Measurements from ENCODE around the gene DENND6B. TPM values are rescaled to one million over a fixed set of nuclear protein-coding genes. Genes with fewer than 3 reads are reported as not detected.

DENND6B gene
- total and polyA plus RNA-seq, 2 of the 13 experiments (the other 11 are each of a cell fraction or from before 2014, with no cell fraction given): 0.95 to 3.8 TPM

DNA sequence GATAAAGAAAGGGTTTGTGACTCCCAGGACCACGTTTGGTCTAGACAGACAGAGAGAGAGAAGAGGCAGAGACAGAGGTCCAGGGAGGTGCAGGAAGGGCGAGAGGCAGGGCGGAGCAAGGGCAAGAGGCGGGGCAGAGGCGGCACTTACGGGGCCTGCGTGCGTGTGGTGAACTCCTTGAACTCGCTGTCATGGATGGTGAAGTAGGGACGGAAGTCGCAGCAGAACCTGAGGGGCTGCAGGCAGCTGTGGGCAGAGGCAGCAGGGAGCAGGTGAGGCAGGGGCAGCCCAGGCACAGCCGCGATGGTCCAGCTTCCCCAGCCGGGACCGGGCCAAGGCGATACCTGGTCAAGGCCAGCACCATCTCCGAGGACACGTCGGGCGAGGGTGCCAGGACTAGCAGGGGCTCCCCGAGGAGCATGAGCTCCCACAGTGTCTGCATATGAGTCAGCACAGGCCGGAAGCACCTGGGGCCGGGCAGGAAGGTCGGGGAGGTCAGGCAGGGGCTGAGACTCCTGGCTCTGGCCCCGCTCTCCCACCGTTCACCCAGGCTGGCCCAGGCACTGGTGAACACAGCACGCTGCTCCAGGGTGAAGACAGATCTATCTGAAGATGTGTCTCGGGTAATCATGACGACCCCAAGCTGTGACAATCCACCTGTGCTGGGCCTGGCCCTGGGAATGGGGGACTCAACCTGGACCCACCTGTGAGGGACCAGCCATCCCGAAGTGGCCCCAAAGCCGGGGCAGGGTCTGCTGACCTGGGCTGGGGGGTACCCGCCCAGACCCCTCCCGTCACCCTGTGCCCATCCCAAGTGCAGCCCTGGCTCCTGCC lies 12.1 kb downstream of the DENND6B start (continued):
- TF ChIP-seq ZNF121 (CRISPR knock-in tag; IDR thresholded peaks at IDR 0.05) (no peak), SATB2 (CRISPR knock-in tag; IDR thresholded peaks at IDR 0.05) (no peak), FOSL2 (CRISPR knock-in tag; IDR thresholded peaks at IDR 0.05) (peak; percentile 59), DNMT1 (CRISPR knock-in tag; IDR thresholded peaks at IDR 0.05) (no peak), SRF (IDR thresholded peaks at IDR 0.05; ENCODE audit: low read depth, low read length) (no peak), ZNF143 (CRISPR knock-in tag; IDR thresholded peaks at IDR 0.05) (no peak), ARNTL (CRISPR knock-in tag; IDR thresholded peaks at IDR 0.05) (no peak), MED8 (CRISPR knock-in tag; IDR thresholded peaks at IDR 0.05; ENCODE audit: insufficient replicate concordance) (peak; percentile 18), HOXA7 (CRISPR knock-in tag; IDR thresholded peaks at IDR 0.05) (no peak), ZNF441 (CRISPR knock-in tag; IDR thresholded peaks at IDR 0.05; ENCODE audit: borderline replicate concordance) (no peak), U2AF2 (IDR thresholded peaks at IDR 0.05; ENCODE audit: low read depth, low read length) (no peak), JUN (CRISPR knock-in tag; IDR thresholded peaks at IDR 0.05) (no peak), TBX3 (IDR thresholded peaks at IDR 0.05; ENCODE audit: borderline replicate concordance) (no peak), SUZ12 (IDR thresholded peaks at IDR 0.05; ENCODE audit: low read depth, low read length) (no peak), BRCA1 (CRISPR knock-in tag; IDR thresholded peaks at IDR 0.05) (no peak), SOX6 (IDR thresholded peaks at IDR 0.05) (no peak), SOX6 (CRISPR knock-in tag; IDR thresholded peaks at IDR 0.05) (peak; percentile 30; the same call in 1 of the 2 replicates), TMF1 (CRISPR knock-in tag; IDR thresholded peaks at IDR 0.05; ENCODE audit: low read depth) (no peak), NFE2L2 (IDR thresholded peaks at IDR 0.05; ENCODE audit: low read length) (no peak), NR2C2 (CRISPR knock-in tag; IDR thresholded peaks at IDR 0.05; ENCODE audit: borderline replicate concordance) (no peak), EP300 (IDR thresholded peaks at IDR 0.05; ENCODE audit: low read depth in 2 of 2, low read length in 2 of 2) (no peak), EP300 (CRISPR knock-in tag; IDR thresholded peaks at IDR 0.05; ENCODE audit: borderline replicate concordance) (no peak), ETV5 (CRISPR knock-in tag; IDR thresholded peaks at IDR 0.05; ENCODE audit: borderline replicate concordance) (peak; percentile 92)
- TF ChIP-seq, protein P1, sequence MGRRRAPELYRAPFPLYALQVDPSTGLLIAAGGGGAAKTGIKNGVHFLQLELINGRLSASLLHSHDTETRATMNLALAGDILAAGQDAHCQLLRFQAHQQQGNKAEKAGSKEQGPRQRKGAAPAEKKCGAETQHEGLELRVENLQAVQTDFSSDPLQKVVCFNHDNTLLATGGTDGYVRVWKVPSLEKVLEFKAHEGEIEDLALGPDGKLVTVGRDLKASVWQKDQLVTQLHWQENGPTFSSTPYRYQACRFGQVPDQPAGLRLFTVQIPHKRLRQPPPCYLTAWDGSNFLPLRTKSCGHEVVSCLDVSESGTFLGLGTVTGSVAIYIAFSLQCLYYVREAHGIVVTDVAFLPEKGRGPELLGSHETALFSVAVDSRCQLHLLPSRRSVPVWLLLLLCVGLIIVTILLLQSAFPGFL (CRISPR knock-in tag; IDR thresholded peaks at IDR 0.05): no peak
- TF ChIP-seq, protein P2, sequence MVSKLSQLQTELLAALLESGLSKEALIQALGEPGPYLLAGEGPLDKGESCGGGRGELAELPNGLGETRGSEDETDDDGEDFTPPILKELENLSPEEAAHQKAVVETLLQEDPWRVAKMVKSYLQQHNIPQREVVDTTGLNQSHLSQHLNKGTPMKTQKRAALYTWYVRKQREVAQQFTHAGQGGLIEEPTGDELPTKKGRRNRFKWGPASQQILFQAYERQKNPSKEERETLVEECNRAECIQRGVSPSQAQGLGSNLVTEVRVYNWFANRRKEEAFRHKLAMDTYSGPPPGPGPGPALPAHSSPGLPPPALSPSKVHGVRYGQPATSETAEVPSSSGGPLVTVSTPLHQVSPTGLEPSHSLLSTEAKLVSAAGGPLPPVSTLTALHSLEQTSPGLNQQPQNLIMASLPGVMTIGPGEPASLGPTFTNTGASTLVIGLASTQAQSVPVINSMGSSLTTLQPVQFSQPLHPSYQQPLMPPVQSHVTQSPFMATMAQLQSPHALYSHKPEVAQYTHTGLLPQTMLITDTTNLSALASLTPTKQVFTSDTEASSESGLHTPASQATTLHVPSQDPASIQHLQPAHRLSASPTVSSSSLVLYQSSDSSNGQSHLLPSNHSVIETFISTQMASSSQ (IDR thresholded peaks at IDR 0.05; ENCODE audit: low read depth): no peak
- TF ChIP-seq, protein P2 (CRISPR knock-in tag; IDR thresholded peaks at IDR 0.05; ENCODE audit: borderline replicate concordance): 0 out of 2 replicates have a peak, but pooled peaks have one; percentile 15
- TF ChIP-seq, protein P3, sequence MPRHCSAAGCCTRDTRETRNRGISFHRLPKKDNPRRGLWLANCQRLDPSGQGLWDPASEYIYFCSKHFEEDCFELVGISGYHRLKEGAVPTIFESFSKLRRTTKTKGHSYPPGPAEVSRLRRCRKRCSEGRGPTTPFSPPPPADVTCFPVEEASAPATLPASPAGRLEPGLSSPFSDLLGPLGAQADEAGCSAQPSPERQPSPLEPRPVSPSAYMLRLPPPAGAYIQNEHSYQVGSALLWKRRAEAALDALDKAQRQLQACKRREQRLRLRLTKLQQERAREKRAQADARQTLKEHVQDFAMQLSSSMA (CRISPR knock-in tag; IDR thresholded peaks at IDR 0.05): no peak

Data from HepG2 (cell line).